ENCODE results near the gene CCL17.

The CCL17 gene

DNA sequence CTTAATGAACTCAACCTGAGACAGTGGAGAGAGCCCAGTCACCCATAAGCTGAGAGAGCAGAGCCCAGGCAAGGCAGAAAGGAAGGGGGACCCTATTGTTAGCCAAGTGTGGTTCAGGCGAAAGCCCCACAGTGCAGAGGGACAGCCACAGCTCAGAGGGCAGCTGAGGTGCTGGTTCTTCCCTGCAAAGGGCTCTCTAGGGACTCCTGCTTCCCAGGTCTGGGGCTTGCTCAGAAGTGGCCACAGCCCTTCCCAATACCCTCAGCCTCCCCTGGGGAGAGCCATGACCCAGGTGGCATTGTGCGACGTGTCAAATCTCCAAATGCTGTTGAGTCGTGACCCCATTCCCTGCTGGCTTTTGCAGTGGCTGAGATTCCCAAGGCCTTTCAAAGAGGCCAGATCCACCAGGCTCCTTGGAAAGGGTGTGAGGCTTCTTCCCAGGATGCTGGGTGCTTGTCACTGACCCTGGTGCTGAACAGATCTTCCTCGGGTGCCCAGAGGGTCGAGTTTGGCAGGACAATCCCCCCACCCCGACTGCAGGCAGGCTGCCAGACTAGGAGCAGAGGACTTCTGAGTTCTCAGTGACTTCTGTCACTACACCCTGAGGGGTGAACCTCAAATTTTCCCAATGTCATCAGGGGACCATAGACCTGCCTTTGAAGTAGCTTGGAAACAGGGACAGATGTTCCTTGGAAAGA is 2.5 kb upstream of the CCL17 start:
- no peak for DNase-seq

DNA sequence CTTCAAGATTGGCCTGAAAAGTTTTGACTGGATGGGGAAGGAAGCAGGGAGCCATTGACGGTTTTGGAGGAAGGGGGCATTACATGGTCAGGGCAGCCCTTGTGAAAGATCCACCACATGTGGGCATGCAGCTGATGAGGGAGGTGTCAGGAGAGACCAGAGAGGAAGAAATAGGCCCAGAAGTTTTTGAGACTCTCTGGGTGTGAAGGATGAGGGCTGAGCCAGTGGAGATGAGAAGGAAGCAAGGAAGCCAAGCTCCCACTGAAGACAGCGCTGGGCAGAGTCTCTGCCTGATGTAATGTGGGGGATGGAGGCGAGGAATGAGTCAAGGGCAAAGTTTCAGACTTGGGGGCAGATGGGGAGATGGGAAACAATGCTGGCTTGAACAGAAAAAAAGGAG is 530 bp downstream of the CCL17 start:
- DNase-seq = no peak

DNA sequence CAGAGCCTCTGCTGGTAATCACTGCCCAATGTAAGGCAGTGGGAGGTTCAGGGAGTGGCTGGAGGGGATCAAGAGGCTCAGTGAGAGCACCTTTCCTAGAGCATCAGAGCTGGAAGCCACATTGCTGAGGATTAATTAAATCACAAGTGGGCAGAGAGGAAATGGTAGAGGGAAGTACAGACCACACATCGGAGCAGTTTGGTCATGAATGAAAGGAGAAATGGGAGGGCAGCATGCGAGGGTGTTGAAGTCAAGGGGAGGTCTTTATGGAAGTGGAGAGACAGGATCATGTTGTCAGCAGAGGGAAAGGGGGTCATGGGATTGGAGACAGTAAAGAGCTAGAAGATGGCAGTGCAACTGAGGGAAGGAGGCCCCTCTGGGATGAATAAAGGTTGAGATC is 2.3 kb downstream of the CCL17 start:
- DNase-seq = no peak

DNA sequence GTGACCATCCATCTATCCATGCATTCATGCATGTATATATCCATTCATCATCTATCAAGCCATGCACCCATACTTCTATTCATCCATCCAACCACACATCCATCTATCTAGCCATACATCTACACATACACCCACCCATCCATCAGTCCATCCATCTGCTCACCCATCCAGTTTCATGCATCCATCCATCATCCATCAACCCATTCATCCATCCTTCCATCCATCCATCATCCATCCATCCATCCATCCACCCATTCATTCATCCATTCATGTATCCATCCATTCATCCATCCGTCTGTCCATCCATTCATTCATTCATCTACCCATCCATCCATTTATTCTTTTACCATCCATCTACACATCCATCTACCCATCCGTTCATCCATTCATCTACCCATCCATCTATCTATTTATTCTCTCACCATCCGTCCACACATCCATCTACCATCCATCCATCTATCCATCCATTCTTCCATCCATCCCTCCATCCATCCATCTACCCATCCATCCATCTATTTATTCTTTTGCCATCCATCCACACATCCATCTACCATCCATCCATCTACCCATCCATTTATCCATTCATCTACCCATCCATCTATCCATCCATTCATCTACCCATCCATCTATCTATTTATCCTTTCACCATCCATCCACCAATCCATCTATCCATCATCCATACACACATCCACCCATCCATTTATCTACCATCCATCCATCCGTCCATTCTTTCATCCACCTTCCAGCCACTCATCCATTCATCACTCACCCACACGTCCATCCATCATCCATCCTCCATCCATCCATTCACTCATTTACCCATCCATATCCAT is 3.2 kb downstream of the CCL17 start:
- DNase-seq = no peak

DNA sequence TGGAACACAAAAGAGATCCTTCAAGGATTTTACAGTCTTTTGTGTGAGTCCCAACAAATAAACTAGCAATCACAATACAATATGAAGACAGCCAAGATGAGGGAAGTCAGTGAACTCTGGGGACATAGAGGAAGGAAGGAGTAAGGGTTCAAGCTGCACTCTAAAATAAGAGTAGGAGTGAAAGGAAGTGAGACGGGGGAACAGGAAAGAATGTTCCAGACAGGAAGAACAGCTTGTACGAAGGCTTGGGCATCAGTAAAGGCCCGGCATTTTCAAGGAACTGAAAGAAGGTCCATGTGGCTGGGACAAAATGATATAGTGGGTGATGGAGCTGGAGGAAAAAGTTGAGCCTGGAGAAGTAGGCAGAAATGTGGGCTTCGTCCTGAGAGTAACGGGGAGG is 4.5 kb downstream of the CCL17 start:
- DNase-seq = no peak

DNA sequence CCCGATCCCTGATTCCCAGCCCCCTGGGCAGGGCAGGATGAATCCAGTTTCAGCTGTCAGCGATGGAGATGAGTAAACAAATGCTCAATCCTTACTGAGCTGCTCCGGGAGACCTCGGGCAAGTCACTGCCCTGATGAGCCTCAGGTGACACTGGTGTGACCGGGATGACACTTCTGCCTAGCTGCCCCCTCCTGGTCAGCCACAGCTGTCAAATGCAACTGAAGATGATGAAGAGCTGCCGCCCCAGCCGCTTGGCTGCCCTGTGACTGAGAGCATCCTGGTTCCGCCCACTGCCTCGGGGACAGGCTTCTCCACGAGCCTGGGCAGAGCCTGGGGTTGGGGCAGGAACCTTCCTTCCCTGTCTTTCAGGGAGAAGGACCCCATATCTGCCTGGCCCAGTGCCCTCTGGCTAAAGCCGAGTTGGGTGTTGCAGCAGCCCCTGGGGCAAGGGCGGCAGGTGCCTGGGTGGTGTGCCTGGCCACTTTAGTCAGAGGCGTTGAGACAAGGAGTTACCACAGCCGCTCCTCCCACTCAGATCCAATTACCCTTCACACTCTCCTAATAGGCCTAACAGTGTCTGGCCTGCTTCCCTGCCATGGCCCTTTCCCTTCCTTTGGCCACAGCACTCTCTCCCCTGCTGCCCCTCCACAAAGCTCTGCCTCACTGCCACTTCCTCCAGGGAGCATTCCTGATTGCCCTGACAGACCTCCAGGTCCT is 5.5 kb downstream of the CCL17 start:
- DNase-seq = no peak

DNA sequence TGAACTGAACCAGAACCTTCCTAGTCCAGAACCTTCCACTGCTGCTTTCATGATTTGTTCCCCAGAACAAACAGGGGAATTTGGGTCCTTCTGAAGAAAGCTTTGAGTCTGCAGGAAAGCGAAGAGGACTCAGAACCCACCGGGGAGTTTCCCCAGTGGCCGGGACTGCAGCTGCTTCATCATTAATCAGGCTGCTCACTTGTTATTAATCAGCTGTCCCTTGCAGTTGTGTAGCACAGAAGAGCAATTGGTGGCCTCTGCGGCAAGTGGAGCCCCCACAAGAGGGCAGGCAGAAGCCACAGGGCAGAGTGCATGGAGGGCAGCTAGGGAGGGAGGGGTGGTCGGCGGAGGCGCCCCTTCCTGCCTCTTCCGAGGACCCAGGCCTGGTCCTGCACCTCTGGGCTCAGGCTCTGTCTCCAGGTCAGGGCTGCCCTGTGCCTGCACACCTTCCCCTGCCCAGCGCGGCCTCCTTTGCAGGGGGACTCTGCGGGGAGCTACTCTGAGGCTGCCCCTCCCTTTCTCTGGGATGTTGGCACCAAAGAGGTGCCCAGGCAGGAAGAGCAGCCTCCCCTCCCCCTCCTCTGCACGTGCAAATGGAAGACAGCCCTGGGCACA is 6.9 kb downstream of the CCL17 start:
- DNase-seq = no peak

DNA sequence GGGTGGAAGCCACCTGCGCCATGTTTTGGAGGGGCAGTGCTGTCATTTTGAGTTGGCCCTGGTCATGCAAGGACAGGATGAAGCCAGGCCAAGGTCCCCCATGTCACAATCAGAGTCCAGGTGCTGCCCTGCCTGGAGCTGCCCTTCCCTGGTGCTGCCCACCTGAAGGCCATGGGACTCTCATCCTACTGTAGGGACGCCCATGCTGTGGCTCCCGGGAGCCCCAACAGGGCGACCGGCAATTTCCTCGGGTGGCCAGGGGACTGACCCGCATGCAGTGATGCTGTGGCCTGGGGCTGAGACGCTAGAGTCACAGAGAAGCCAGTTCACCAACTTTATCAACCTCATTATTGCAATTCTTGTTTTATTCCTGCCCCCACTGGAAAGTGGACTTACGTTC is 8.0 kb downstream of the CCL17 start:
- DNase-seq = no peak

DNA sequence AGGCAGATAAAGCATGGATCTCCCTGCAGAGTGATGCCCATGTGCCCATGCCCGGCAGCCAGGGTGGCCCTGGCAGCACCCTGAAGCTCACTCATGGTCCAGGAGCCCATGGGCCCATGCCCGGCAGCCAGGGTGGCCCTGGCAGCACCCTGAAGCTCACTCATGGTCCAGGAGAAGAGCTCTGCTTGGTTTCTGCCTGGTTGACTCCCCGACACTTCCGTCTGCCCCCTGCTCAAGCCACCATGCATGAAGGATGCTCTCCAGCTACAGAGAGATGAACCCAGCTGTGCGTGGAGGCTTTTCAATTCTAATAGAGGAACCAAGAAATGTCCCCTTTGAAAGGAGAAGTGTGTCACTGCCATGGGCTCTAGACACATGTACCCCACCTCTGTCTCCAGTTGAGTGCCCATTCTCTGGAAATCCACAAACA is 8.7 kb downstream of the CCL17 start:
- DNase-seq = no peak

DNA sequence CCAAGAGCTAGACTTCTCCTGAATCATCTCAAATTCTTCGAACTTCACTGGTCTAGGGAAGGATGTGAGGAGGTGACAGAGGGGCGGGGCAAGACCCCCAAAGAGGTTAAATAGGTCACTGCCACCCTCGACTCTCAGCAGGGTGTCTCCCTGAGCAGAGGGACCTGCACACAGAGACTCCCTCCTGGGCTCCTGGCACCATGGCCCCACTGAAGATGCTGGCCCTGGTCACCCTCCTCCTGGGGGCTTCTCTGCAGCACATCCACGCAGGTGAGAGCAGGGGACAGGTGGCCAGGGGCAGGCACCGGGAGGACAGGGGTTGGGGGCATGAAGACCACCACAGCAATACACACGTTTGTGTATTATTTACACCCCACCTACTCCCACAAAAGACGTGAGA is 9.2 kb downstream of the CCL17 start:
- no peak for DNase-seq

DNA sequence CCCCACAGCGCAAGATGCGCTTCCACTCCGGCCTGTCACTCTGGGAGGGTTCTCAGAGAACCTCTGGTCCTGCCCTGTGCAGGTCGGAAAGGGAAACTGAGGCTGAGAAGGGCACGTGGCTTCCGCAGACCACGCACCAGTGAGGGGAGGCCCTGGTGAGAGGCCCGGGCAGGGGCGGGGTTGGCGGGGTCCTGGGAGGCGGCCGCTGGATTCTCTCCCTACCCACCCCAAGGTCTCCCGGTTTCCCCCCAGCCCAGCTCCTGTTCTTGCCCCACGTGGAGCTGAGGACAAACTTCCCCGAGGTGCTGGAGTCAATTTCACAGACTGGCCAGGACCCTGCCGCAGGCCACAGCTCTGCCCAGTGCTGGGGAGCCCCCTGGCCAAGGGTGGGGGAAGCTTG is 11.5 kb downstream of the CCL17 start:
- DNase-seq = no peak

DNA sequence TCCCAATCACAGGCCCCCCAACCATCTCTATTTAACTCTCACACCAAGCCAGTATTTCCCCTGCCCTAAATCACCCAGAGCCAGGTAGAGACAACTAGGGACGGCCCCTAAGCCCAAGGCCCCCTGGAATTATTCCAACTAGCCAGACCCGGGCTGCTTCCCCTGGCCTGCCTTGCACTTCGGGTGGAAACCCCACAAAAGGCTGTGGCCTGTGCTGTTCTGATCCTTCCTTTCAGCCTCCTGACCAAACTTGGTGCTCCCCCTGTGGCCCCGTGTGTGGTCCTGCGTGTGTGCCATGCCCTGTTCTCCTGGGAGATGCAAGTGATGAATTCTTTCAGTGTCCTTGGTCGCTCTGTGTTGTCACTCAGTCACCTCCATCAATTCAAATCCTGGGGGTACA is 14.9 kb downstream of the CCL17 start:
- DNase-seq = no peak

DNA sequence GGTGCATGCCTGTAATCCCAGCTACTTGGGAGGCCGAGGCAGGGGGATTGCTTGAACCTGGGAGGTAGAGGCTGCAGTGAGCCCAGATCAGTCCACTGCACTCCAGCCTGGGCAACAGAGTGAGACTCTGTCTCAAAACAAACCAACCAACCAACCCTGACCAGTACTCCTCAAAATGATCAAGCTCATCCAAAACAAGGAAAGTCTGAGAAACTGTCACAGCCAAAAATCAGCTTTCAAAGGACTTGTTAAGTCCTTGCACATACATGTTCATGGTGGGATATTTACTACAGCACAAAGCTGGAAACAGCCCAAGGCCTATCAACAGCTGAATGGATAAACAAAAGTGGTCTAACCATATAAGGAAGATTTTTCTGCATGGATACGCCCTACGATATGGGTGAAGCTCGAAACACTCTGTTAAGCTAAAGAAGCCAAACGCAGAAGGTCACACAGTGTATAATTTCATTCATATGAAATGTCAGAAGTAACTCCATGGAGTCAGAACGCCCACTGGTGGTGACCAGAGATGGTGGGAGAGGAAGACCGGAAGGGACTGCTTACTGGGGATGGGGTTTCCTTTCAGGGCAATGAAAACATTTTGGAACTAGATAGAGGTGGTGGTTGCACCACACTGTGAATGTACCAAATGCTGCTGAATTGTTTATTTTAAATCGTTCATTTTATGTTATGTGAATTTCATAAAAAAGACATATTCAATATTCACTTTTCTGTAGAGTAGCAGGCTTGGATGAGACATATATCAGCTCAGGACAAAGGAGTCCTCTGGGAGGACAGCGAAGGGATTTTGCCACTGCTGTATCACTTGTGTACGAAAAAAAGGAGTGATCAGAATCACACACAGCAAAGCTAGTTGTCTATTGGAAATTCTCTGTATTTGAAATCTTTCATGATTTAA is 17.7 kb downstream of the CCL17 start:
- peak; percentile 39 for DNase-seq

DNA sequence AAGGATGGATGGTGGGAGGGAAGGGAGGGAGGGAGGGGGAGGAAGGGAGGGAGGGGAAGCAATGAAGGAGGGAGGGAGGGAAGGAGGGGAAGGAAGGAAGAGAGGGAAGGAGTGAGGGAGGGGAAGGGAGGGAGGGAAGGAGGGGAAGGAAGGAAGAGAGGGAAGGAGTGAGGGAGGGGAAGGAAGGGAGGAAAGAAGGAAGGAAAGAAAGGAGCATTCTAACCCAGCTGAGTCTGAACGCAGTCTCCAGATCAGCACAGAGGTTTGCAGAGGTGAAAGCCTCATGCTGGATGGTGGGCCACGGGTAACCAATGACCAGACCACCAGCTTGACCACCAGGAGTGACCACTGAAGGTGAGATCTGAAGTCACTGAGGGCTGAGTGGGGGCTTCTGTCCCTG is 18.6 kb downstream of the CCL17 start:
- no peak for DNase-seq

DNA sequence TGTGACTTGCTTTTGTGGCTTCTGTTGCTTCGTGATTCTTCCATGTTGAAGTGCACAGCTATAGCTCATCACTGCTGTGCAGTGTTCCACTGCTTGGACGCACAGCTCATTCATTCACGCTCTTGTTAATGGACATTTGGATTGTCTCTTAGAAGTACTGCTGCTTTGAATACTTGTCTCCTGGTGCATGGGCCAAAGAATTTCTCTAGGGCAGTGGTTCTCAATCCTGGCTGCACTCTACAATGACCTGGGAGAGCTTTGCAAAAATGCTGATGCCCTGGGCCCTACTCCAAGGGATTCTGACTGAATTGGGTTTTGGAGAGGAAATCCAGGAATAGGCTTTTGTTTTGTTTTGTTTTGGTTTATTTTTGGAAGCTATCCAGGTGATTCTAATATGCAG is 20.0 kb downstream of the CCL17 start:
- DNase-seq = no peak

DNA sequence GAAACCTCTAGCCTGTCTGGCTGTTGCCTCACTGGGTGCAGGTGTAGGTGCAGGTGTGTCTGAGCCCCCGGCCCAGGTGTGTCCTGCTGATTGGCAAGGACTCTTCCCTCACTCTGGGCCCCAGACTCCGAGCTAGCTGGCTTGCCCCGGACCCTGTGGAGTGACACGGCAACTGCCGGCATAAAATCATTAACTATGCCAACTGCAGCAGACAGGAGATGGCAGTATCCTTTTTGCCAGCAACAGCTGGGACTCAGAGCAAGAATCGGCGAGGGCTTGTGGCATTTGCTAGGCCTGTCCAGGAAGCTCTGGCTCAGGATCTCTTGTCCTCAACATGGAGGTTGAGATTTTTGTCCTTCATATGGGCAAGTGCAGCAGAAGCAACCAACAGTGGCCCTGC is 21.8 kb downstream of the CCL17 start:
- DNase-seq = no peak

DNA sequence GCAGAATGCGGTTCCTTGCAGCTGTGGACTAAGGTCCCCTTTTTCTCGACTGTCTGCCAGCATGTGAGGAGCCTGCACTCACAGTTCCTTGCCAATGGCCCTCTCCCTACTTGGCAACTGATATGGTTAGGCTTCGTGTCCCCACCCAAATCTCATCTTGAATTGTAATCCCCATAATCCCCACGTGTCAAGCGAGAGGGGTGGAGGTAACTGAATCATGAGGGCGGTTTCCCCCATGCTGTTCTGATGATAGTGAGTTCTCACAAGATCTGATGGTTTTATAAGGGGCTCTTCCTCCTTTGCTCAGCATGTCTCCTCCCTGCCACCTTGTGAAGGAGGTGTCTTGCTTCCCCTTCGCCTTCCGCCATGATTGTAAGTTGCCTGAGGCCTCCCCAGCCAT is 22.7 kb downstream of the CCL17 start:
- DNase-seq = no peak

DNA sequence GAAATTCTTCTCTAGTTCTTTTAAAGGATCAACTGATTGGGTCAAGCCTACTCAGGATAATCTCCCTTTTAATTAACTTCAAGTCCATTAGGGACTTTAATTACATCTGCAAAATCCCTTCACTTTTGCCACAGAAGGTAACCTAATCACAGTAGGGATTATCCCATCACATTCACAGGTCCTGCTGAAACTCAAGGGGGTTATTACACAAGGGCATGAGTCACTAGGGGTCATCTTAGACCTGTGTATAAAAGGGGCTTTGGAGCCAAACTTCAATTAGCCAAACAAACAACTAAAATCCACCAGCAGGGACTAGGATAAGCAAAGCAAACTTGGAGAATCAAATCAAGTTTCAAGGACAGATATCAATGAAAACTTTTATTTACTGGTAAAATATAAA is 23.3 kb downstream of the CCL17 start:
- no peak for DNase-seq

DNA sequence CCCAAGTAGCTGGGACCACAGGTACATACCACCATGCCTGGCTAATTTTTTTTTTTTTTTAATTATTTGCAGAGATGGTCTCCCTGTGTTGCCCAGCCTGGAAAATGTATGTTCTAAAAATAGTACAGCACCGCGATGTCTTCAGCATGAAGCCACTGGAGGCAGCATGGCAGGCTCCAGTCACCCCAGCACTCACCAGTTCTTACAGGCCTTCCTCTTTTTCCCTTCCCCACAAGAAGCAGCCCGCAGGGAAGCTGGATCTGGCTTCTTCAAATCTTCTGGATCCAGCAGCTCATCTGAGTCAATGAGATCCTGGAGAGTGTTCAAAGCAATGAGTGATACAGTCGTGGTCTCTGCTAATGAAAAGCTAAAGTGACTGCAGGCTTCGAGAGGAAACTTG is 26.4 kb downstream of the CCL17 start:
- no peak for DNase-seq

DNA sequence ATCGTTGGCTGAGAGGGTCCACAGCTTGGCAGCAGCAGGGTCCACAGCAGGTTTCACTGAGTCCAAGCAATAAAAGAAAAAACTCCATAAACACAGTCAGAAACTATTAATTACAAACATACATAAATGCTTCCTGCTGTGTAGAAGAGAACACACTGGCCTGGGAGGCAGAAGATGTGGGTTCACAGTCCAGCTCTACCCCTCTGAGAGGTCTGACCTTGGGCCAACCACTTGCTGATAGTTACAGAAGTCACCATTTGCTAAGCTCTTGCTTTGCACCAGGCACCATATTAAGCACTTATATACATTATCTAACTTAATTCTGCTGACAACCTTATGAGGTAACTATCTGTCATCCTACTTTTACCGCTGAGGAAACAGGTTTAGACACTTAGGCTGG is 27.9 kb downstream of the CCL17 start:
- no peak for DNase-seq

DNA sequence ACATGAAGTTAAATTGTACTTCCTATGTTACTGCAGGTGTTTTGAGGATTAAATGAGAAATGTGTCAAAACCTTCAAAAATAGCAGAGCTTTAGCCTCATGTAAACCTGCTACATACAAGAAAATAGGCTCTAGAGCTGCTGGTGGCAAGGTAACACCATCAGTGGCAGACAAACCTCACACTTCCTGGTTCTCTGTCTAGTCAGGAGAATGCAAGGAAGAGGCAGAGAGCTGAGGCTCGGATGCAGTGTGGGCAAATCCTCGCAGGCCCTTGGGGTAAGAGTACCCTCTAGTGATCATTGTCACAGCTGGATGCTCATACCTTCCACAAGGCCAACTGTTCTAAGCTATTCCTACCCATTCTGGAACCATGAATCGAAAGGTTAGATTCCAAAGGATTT is 28.4 kb downstream of the CCL17 start:
- no peak for DNase-seq

DNA sequence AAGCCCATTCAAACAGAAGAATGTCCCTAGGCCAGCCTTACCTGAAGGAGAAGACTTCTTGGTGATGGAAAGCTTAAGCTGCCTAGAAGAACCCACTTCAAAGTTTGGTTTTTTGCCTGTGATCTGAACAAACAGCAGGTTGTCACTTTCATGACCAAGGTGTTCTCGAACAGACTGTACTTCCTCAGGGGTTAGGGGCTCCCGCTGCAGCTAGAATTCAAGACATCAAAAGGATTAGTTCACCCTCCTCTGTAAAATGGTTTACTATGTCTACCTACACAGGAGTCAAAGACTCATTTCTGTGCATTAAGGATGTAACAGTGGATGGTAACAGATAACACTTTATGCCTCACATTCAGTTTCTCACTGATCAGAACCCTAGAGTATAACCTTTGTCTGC is 29.4 kb downstream of the CCL17 start:
- DNase-seq = no peak

DNA sequence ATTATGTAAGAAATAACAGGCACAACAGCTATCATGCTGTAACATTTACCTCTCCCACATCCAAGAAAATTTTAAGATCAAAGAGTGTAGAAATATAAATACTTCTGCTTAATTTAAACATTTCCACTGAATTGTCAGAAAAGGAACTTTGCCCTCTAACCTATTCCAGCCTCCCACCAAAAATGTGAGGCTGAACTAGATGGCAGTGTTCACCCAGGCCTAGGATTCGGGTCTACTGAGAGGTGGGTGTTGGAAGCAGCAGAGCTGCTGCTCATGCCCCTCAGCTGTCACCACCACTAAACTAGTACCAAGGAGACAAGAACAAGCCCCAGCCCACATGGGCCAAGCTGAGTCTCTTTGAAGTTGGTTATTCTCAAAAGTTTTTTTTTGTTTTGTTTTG is 31.3 kb downstream of the CCL17 start:
- no peak for DNase-seq

All from NCI-H1694 treated with DMSO at 0.1 percent for 48 hours (cell line).